BE2C (cell line): ENCODE measurements around the gene CYB561D2.

ENCODE experiments used
- DNase-seq: peaks from one replicate; pipeline ENCODE4 v3.0.0-alpha.2; 2020
- H3K27me3 ChIP-seq: fragments of 250-450 bp; sonication (Bioruptor Pico); 2 replicates; pipeline ENCODE4 v1.5.1; 2020; ENCODE audit warnings: mild to moderate bottlenecking
- H3K36me3 ChIP-seq: fragments of 250-450 bp; sonication (Bioruptor Pico); 2 replicates; pipeline ENCODE4 v1.5.1; 2020; ENCODE audit warnings: mild to moderate bottlenecking
- H3K4me1 ChIP-seq: fragments of 250-450 bp; sonication (Bioruptor Pico); 2 replicates; pipeline ENCODE4 v1.5.1; 2020
- H3K4me3 ChIP-seq: 2 replicates; pipeline ENCODE4 v1.5.1; 2011; ENCODE audit warnings: low read depth, low read length
- H3K9me3 ChIP-seq: fragments of 250-450 bp; sonication (Bioruptor Pico); 2 replicates; pipeline ENCODE4 v1.5.1; 2020
- TF ChIP-seq, protein P1 (sequence below): IDR thresholded peaks from 2 replicates; pipeline ENCODE4 v1.5.1; 2012; ENCODE audit warnings: mild to moderate bottlenecking, low read depth, low read length

Gene CYB561D2

GRCh38 chr3:50340147-50340447 is 10.6 kb upstream of the CYB561D2 start:
- H3K27me3 ChIP-seq, result no peaks in the 10 kb centered on the region
- no peak overlapping the region for H3K4me3 ChIP-seq
- TF ChIP-seq, protein P1, sequence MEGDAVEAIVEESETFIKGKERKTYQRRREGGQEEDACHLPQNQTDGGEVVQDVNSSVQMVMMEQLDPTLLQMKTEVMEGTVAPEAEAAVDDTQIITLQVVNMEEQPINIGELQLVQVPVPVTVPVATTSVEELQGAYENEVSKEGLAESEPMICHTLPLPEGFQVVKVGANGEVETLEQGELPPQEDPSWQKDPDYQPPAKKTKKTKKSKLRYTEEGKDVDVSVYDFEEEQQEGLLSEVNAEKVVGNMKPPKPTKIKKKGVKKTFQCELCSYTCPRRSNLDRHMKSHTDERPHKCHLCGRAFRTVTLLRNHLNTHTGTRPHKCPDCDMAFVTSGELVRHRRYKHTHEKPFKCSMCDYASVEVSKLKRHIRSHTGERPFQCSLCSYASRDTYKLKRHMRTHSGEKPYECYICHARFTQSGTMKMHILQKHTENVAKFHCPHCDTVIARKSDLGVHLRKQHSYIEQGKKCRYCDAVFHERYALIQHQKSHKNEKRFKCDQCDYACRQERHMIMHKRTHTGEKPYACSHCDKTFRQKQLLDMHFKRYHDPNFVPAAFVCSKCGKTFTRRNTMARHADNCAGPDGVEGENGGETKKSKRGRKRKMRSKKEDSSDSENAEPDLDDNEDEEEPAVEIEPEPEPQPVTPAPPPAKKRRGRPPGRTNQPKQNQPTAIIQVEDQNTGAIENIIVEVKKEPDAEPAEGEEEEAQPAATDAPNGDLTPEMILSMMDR, result no peak
- peaks cover 3% of the 10 kb centered on the region; the same call in 1 of the 2 replicates for H3K36me3 ChIP-seq
- no peak for DNase-seq
- no peaks in the 10 kb centered on the region for H3K9me3 ChIP-seq
- peaks cover 3% of the 10 kb centered on the region; the same call in 1 of the 2 replicates for H3K4me1 ChIP-seq

DNA sequence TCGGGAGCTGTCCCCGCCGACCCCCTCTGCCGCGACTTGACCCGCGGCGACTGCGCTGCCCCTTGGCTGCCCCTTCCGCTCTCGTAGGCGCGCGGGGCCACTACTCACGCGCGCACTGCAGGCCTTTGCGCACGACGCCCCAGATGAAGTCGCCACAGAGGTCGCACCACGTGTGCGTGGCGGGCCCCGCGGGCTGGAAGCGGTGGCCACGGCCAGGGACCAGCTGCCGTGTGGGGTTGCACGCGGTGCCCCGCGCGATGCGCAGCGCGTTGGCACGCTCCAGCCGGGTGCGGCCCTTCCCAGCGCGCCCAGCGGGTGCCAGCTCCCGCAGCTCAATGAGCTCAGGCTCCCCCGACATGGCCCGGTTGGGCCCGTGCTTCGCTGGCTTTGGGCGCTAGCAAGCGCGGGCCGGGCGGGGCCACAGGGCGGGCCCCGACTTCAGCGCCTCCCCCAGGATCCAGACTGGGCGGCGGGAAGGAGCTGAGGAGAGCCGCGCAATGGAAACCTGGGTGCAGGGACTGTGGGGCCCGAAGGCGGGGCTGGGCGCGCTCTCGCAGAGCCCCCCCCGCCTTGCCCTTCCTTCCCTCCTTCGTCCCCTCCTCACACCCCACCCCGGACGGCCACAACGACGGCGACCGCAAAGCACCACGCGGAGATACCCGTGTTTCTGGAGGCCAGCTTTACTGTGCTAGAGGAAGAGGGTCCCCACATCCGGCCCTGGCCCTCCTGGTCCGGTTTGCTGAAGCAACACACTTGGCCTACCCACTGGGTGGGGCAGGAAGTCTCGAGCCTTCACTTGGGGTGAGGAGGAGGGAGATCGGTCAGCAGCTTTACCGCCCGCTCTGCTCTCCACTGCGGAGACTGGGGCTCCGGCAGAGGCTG is 10.0 kb upstream of the CYB561D2 start, which contains the start of gene RASSF1:
Gene RASSF1, minus strand, starts transcription at position 389 of the 882 bp plus-strand sequence. Its CDS starts 31 bp downstream, at position 358.
- H3K4me1 ChIP-seq, result peaks cover 3% of the 10 kb centered on the region; the same call in 1 of the 2 replicates
- DNase-seq, result no peak
- no peaks in the 10 kb centered on the region for H3K27me3 ChIP-seq
- peaks cover 3% of the 10 kb centered on the region; the same call in 1 of the 2 replicates for H3K36me3 ChIP-seq
- H3K9me3 ChIP-seq, result no peaks in the 10 kb centered on the region
- H3K4me3 ChIP-seq, result no peak within 1 kb of the TSS
- TF ChIP-seq, protein P1, result no peak

- TF ChIP-seq, protein P1, result no peak
- DNase-seq, result no peak
- H3K36me3 ChIP-seq, result peaks cover 3% of the 10 kb centered on the region; the same call in 1 of the 2 replicates
- H3K27me3 ChIP-seq, result no peaks in the 10 kb centered on the region
- no peaks in the 10 kb centered on the region for H3K9me3 ChIP-seq
- H3K4me1 ChIP-seq, result peaks cover 3% of the 10 kb centered on the region; the same call in 1 of the 2 replicates
- H3K4me3 ChIP-seq, result no peak overlapping the region
Observed at GRCh38 chr3:50341537-50341936, 9.1 kb upstream of the CYB561D2 start.

DNA sequence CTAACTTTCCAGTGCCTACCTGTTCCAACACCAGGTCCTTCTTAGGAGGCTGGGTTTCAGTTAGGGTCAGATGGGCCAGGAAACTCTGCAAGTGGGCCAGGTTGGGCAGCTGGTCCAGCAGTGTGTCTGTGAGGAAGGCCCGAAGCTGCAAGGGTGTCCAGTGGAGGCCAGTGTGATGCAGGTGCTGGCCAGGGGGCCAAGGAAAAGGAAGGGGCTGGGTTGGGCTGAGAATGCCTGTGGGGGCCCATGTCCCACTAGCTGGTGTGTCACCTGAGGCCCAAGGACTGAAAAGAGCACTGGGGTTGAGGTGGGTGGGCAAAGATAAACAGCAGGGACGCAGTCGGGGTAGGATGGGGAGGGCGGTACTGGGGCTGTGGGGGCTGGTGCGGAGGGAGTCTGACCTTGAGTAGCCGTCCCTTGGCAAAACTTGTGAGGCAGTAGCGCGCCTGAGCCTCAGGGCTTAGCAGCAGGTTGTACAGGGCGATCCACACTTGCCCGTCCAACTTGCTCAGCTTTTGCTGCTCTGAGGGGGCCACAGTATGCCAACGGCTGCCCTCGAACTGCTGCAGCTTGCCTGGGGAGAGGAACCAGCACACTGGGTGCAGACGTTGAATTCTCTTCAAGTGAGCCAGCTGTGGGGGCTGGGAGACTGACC is 8.5 kb upstream of the CYB561D2 start:
- Histone ChIP-seq H3K27me3 (no peaks in the 10 kb centered on the region), H3K4me3 (no peak overlapping the region), H3K36me3 (no peaks in the 10 kb centered on the region), H3K9me3 (no peaks in the 10 kb centered on the region), H3K4me1 (peaks cover 3% of the 10 kb centered on the region; the same call in 1 of the 2 replicates)
- TF ChIP-seq, protein P1, result no peak
- DNase-seq, result no peak

GRCh38 chr3:50342813-50343633 is 7.6 kb upstream of the CYB561D2 start:
- TF ChIP-seq, protein P1, result no peak
- Histone ChIP-seq H3K4me3 (no peak overlapping the region), H3K4me1 (peaks cover 2% of the 10 kb centered on the region; the same call in 1 of the 2 replicates), H3K36me3 (peaks cover 4% of the 10 kb centered on the region), H3K27me3 (no peaks in the 10 kb centered on the region), H3K9me3 (no peaks in the 10 kb centered on the region)
- no peak for DNase-seq
